Measurements from ENCODE around the gene NEK7. TPM values are rescaled to one million over a fixed set of nuclear protein-coding genes. Genes with fewer than 3 reads are reported as not detected.

NEK7 gene
- total RNA-seq, 2 donors from 2014 or later = 168 to 228 TPM

GRCh38 chr1:198241553-198241952, 84.8 kb downstream of the NEK7 start:
- Histone ChIP-seq H3K4me1 (peaks cover 0 to 31% of the 10 kb centered on the region in 2 donors), H3K27me3 (no peaks in the 10 kb centered on the region), H3K36me3 (no peaks in the 10 kb centered on the region), H3K9me3 (no peaks in the 10 kb centered on the region), H3K4me3 (no peak overlapping the region), H3K27ac (no peak overlapping the region)
- no peak for DNase-seq (ENCODE audit: low spot score)
- no peak for TF ChIP-seq CTCF (IDR thresholded peaks at IDR 0.05)

GRCh38 chr1:198244772-198245171, 88.0 kb downstream of the NEK7 start:
- peak overlapping the region in 1 of 2 donors; percentile 65 for H3K27ac ChIP-seq
- no peak overlapping the region for H3K4me3 ChIP-seq
- TF ChIP-seq CTCF (IDR thresholded peaks at IDR 0.05) = no peak
- H3K4me1 ChIP-seq = peaks cover 0 to 32% of the 10 kb centered on the region in 2 donors
- no peaks in the 10 kb centered on the region for H3K36me3 ChIP-seq
- H3K9me3 ChIP-seq = no peaks in the 10 kb centered on the region
- no peak for DNase-seq (ENCODE audit: low spot score)
- H3K27me3 ChIP-seq = no peaks in the 10 kb centered on the region

GRCh38 chr1:198245379-198245778, 88.6 kb downstream of the NEK7 start:
- DNase-seq (ENCODE audit: low spot score) = no peak
- Histone ChIP-seq H3K4me3 (no peak overlapping the region), H3K36me3 (no peaks in the 10 kb centered on the region), H3K27ac (peak overlapping the region in 1 of 2 donors; percentile 65), H3K27me3 (no peaks in the 10 kb centered on the region), H3K9me3 (no peaks in the 10 kb centered on the region), H3K4me1 (peaks cover 0 to 32% of the 10 kb centered on the region in 2 donors)
- TF ChIP-seq CTCF (IDR thresholded peaks at IDR 0.05) = no peak

- no peaks in the 10 kb centered on the region for H3K36me3 ChIP-seq
- TF ChIP-seq CTCF (IDR thresholded peaks at IDR 0.05) = no peak
- no peak overlapping the region for H3K4me3 ChIP-seq
- peaks cover 0 to 32% of the 10 kb centered on the region in 2 donors for H3K4me1 ChIP-seq
- H3K27ac ChIP-seq = peak overlapping the region in 1 of 2 donors; percentile 65
- H3K9me3 ChIP-seq = no peaks in the 10 kb centered on the region
- DNase-seq (ENCODE audit: low spot score) = no peak
- H3K27me3 ChIP-seq = no peaks in the 10 kb centered on the region
These were observed 89.5 kb downstream of the NEK7 start for GRCh38 chr1:198246337-198246736.

- Histone ChIP-seq H3K9me3 (no peaks in the 10 kb centered on the region), H3K36me3 (no peaks in the 10 kb centered on the region), H3K4me1 (peaks cover 0 to 23% of the 10 kb centered on the region in 2 donors), H3K27me3 (no peaks in the 10 kb centered on the region), H3K4me3 (no peak overlapping the region), H3K27ac (peak overlapping the region in 1 of 2 donors; percentile 12)
- no peak for TF ChIP-seq CTCF (IDR thresholded peaks at IDR 0.05)
- DNase-seq (ENCODE audit: low spot score) = no peak
These were observed 96.5 kb downstream of the NEK7 start for GRCh38 chr1:198253259-198253658.

GRCh38 chr1:198253668-198254067, 96.9 kb downstream of the NEK7 start:
- peak overlapping the region in 1 of 2 donors; percentile 12 for H3K27ac ChIP-seq
- peaks cover 0 to 26% of the 10 kb centered on the region in 2 donors for H3K4me1 ChIP-seq
- no peaks in the 10 kb centered on the region for H3K27me3 ChIP-seq
- TF ChIP-seq CTCF (IDR thresholded peaks at IDR 0.05) = no peak
- H3K4me3 ChIP-seq = no peak overlapping the region
- no peaks in the 10 kb centered on the region for H3K36me3 ChIP-seq
- no peak for DNase-seq (ENCODE audit: low spot score)
- H3K9me3 ChIP-seq = no peaks in the 10 kb centered on the region

Measured in right atrium auricular region (tissue), 2 donors.